GM18498 (cell line): ENCODE results near the gene SEPTIN6.

ENCODE experiments used
- ATAC-seq: cut with Tn5 transposase; IDR thresholded peaks from one replicate; pipeline ENCODE4 v1.9.1; 2021; ENCODE audit warnings: mild to moderate bottlenecking, moderate library complexity; ENCODE audit not compliant: unreplicated experiment

The SEPTIN6 gene

GRCh38 chrX:119693040-119693995 lies at the start of gene SEPTIN6:
Gene SEPTIN6 (minus strand): TSS chrX:119693168. CDS start chrX:119693105, 63 bp downstream.
- ATAC-seq: peak; percentile 73

- ATAC-seq: no peak
These were observed 45.8 kb upstream of the SEPTIN6 start for GRCh38 chrX:119738742-119739141.

GRCh38 chrX:119736206-119736764 lies 43.3 kb upstream of the SEPTIN6 start:
- ATAC-seq: no peak

GRCh38 chrX:119735467-119735866 lies 42.5 kb upstream of the SEPTIN6 start:
- ATAC-seq: no peak

- ATAC-seq: no peak
These were observed 42.0 kb upstream of the SEPTIN6 start for GRCh38 chrX:119734897-119735339.

- ATAC-seq: no peak
These were observed 36.6 kb upstream of the SEPTIN6 start for GRCh38 chrX:119729408-119730201.

GRCh38 chrX:119728487-119728886 lies 35.5 kb upstream of the SEPTIN6 start:
- ATAC-seq: no peak

- ATAC-seq: no peak
These were observed 34.1 kb upstream of the SEPTIN6 start for GRCh38 chrX:119726900-119727555.

GRCh38 chrX:119721926-119722325 lies 29.0 kb upstream of the SEPTIN6 start:
- ATAC-seq: no peak

- no peak for ATAC-seq
These were observed 28.5 kb upstream of the SEPTIN6 start for GRCh38 chrX:119721487-119721886.

- no peak for ATAC-seq
These were observed 16.7 kb upstream of the SEPTIN6 start for GRCh38 chrX:119709630-119710029.

GRCh38 chrX:119708936-119709335 lies 16.0 kb upstream of the SEPTIN6 start:
- no peak for ATAC-seq

GRCh38 chrX:119706616-119707015 lies 13.6 kb upstream of the SEPTIN6 start:
- no peak for ATAC-seq

- no peak for ATAC-seq
These were observed 5.9 kb upstream of the SEPTIN6 start for GRCh38 chrX:119698845-119699244.

- ATAC-seq: no peak
These were observed 3.4 kb upstream of the SEPTIN6 start for GRCh38 chrX:119696251-119696890.

- no peak for ATAC-seq
These were observed 2.6 kb upstream of the SEPTIN6 start for GRCh38 chrX:119695535-119696050.

GRCh38 chrX:119694601-119695534 lies 1.9 kb upstream of the SEPTIN6 start:
- no peak for ATAC-seq

GRCh38 chrX:119693996-119694451 lies 1.1 kb upstream of the SEPTIN6 start:
- ATAC-seq: no peak
